Liver (tissue), 9 donors: ENCODE results near the gene AKAP5. TPM values are rescaled to one million over a fixed set of nuclear protein-coding genes. Genes with fewer than 3 reads are reported as not detected.

Experiments
- DNase-seq: peaks from one replicate; pipeline ENCODE4 v3.0.0-alpha.2; 2017; ENCODE audit warnings: low spot score
- H3K27ac ChIP-seq, 2 donors: one replicate each; pipeline ENCODE4 v1.7.0; 2013; ENCODE audit warnings: inconsistent platforms in 2 of 2, low read length in 2 of 2, control low read depth in 1 of 2, low read depth in 1 of 2, mild to moderate bottlenecking in 1 of 2
- H3K27me3 ChIP-seq, 4 donors: one replicate each; pipeline versions ENCODE4 v1.6.1 to v1.7.0; 2013; ENCODE audit warnings: low read length in 3 of 4, inconsistent platforms in 1 of 4, mild to moderate bottlenecking in 1 of 4, moderate library complexity in 1 of 4; ENCODE audit not compliant: control insufficient read depth in 4 of 4, insufficient read depth in 4 of 4
- H3K36me3 ChIP-seq, 4 donors: one replicate each; pipeline versions ENCODE4 v1.6.1 to v1.7.0; 2013; ENCODE audit warnings: low read length in 3 of 4, mild to moderate bottlenecking in 3 of 4, low read depth in 1 of 4, moderate library complexity in 1 of 4; ENCODE audit not compliant: control insufficient read depth in 4 of 4, insufficient read depth in 3 of 4
- H3K4me1 ChIP-seq, 4 donors: one replicate each; pipeline versions ENCODE4 v1.6.1 to v1.7.0; 2013; ENCODE audit warnings: low read length in 3 of 4, mild to moderate bottlenecking in 3 of 4, moderate library complexity in 1 of 4; ENCODE audit not compliant: control insufficient read depth in 4 of 4, insufficient read depth in 4 of 4
- H3K4me3 ChIP-seq, 3 donors: one replicate each; pipeline versions ENCODE4 v1.6.1 to v1.7.0; 2013; ENCODE audit warnings: low read length in 3 of 3, control low read depth in 1 of 3, low read depth in 1 of 3, mild to moderate bottlenecking in 1 of 3
- H3K9ac ChIP-seq, 2 donors: one replicate each; pipeline ENCODE4 v1.7.0; 2013; ENCODE audit warnings: low read length in 2 of 2, mild to moderate bottlenecking in 2 of 2, moderate library complexity in 2 of 2, control low read depth in 1 of 2, low read depth in 1 of 2
- H3K9me3 ChIP-seq, 4 donors: one replicate each; pipeline versions ENCODE4 v1.6.1 to v1.7.0; 2013; ENCODE audit warnings: low read length in 3 of 4; ENCODE audit not compliant: control insufficient read depth in 4 of 4
- FOXA1 ChIP-seq: IDR thresholded peaks from 2 replicates; pipeline ENCODE4 v1.6.1; 2016; ENCODE audit warnings: antibody characterized with exemption
- FOXA2 ChIP-seq: IDR thresholded peaks from 2 replicates; pipeline ENCODE4 v1.6.1; 2016; ENCODE audit warnings: antibody characterized with exemption
- GABPA ChIP-seq, 2 donors: IDR thresholded peaks in 1 of 2; conservative IDR thresholded peaks in 1 of 2; 2 replicates each; pipeline ENCODE4 v1.6.1; 2016; ENCODE audit warnings: antibody characterized with exemption in 2 of 2, mild to moderate bottlenecking in 1 of 2, moderate library complexity in 1 of 2
- HNF4A ChIP-seq, 2 donors: conservative IDR thresholded peaks; 2 replicates each; pipeline ENCODE4 v1.6.1; 2016; ENCODE audit warnings: antibody characterized with exemption in 2 of 2, mild to moderate bottlenecking in 2 of 2
- HNF4G ChIP-seq: IDR thresholded peaks from 2 replicates; pipeline ENCODE4 v1.6.1; 2016; ENCODE audit warnings: antibody characterized with exemption
- JUND ChIP-seq, 2 donors: IDR thresholded peaks; 2 replicates each; pipeline ENCODE4 v1.6.1; 2016; ENCODE audit warnings: antibody characterized with exemption in 2 of 2
- MAX ChIP-seq: IDR thresholded peaks from 2 replicates; pipeline ENCODE4 v1.6.1; 2016; ENCODE audit warnings: antibody characterized with exemption
- NR2F2 ChIP-seq: IDR thresholded peaks from 2 replicates; pipeline ENCODE4 v1.6.1; 2016; ENCODE audit warnings: antibody characterized with exemption
- REST ChIP-seq: IDR thresholded peaks from 2 replicates; pipeline ENCODE4 v1.6.1; 2016; ENCODE audit warnings: antibody characterized with exemption, mild to moderate bottlenecking
- RXRA ChIP-seq, 2 donors: IDR thresholded peaks; 2 replicates each; pipeline ENCODE4 v1.6.1; 2017 to 2018; ENCODE audit warnings: antibody characterized with exemption in 2 of 2, mild to moderate bottlenecking in 1 of 2
- SP1 ChIP-seq: IDR thresholded peaks from 2 replicates; pipeline ENCODE4 v1.6.1; 2018; ENCODE audit warnings: antibody characterized with exemption, mild to moderate bottlenecking
- TAF1 ChIP-seq: conservative IDR thresholded peaks from 2 replicates; pipeline ENCODE4 v1.6.1; 2016; ENCODE audit warnings: antibody characterized with exemption, mild to moderate bottlenecking
- ZBTB33 ChIP-seq: IDR thresholded peaks from 2 replicates; pipeline ENCODE4 v1.6.1; 2016; ENCODE audit warnings: antibody characterized with exemption
- WGBS: extraction: QIAGEN DNeasy Blood & Tissue Kit; methylation state at CpG from one replicate; pipeline ENCODE4 v1.1.7; 2013; 5-methylcytosine and 5-hydroxymethylcytosine counted together
- polyA plus RNA-seq, 2 donors: library from polyadenylated mRNA; stranded (reverse) in 1 of 2; unstranded in 1 of 2; fragments of 200-250 nt in 1 of 2; fragments of >200 nt in 1 of 2; fragmentation: Nextera tagmentation in 1 of 2; extraction: Ambion mirVana in 1 of 2; gene quantifications; one replicate each; pipeline versions ENCODE4 v1.2.1 to v1.2.3, GENCODE V29; 2013 to 2015
- total RNA-seq, 2 donors: library from RNA; depleted of rRNA; stranded (reverse); fragments of >200 nt; gene quantifications; one replicate each; pipeline ENCODE4 v1.2.3, GENCODE V29; 2014
- donor health status: healthy.
- donor health status: healthy.
- donor health status: healthy.
- donor health status: healthy.
- donor health status: healthy.

AKAP5 gene
- total and polyA plus RNA-seq, 4 donors: 0.07 to 2.3 (median 0.27) TPM

- no peak overlapping the region for H3K9ac ChIP-seq
- peaks cover 0 to 20% (median 9%) of the 10 kb centered on the region in 4 donors for H3K36me3 ChIP-seq
- no peak overlapping the region for H3K27ac ChIP-seq
- no peaks in the 10 kb centered on the region for H3K9me3 ChIP-seq
- no peak overlapping the region for H3K4me3 ChIP-seq
- TF ChIP-seq JUND (IDR thresholded peaks at IDR 0.05) (no peak), MAX (no peak), FOXA2 (no peak), HNF4G (no peak)
- peaks cover 0 to 2% (median 0%) of the 10 kb centered on the region in 4 donors for H3K4me1 ChIP-seq
- no peaks in the 10 kb centered on the region for H3K27me3 ChIP-seq
- WGBS: 96% methylated on average over 4 of the region's 4 CpGs
- DNase-seq: no peak
Measured at GRCh38 chr14:64520699-64521098, 55.4 kb downstream of the AKAP5 start.

- H3K27ac ChIP-seq: no peak overlapping the region
- peaks cover 0 to under 1% (median 0%) of the 10 kb centered on the region in 4 donors for H3K4me1 ChIP-seq
- DNase-seq: no peak
- H3K9me3 ChIP-seq: no peaks in the 10 kb centered on the region
- WGBS: 88% methylated on average over 9 of the region's 9 CpGs
- no peaks in the 10 kb centered on the region for H3K27me3 ChIP-seq
- peaks cover 0 to 20% (median 9%) of the 10 kb centered on the region in 4 donors for H3K36me3 ChIP-seq
- H3K9ac ChIP-seq: no peak overlapping the region
- H3K4me3 ChIP-seq: no peak overlapping the region
- TF ChIP-seq FOXA1 (no peak), JUND (IDR thresholded peaks at IDR 0.05) (no peak), TAF1 (no peak), SP1 (no peak), ZBTB33 (no peak), MAX (no peak), HNF4A (conservative IDR thresholded peaks at IDR 0.05) (no peak), RXRA (IDR thresholded peaks at IDR 0.05) (no peak), NR2F2 (no peak), REST (no peak), GABPA (IDR thresholded peaks at IDR 0.05 in 1 of 2, conservative IDR thresholded peaks at IDR 0.05 in 1 of 2) (no peak)
Measured at GRCh38 chr14:64522591-64523355, 57.5 kb downstream of the AKAP5 start.

Other genes starting within 250 kb of the AKAP5 start
- gene ESR2, start 171.1 kb upstream of the AKAP5 start, total RNA-seq: under 1 TPM; 0.08 to 0.09 TPM
- gene ESR2, start 171.1 kb upstream of the AKAP5 start, polyA plus RNA-seq: under 1 TPM; 0.01 to 0.28 TPM
- gene MTHFD1, start 77.1 kb upstream of the AKAP5 start, total RNA-seq: 100 to 1,000 TPM in 1 of 2 donors, 10 to 100 TPM in 1; 43.8 to 203 TPM
- 100 to 1,000 TPM; 110 to 134 TPM for gene MTHFD1, start 77.1 kb upstream of the AKAP5 start, polyA plus RNA-seq
- gene ZBTB25, start 38.3 kb downstream of the AKAP5 start, total RNA-seq: 1 to 10 TPM; 3.2 to 5.9 TPM
- gene ZBTB25, start 38.3 kb downstream of the AKAP5 start, polyA plus RNA-seq: 1 to 10 TPM; 1.4 to 4.1 TPM
- gene ZBTB1, start 39.3 kb downstream of the AKAP5 start, total RNA-seq: 10 to 100 TPM; 15.1 to 29.3 TPM
- gene ZBTB1, start 39.3 kb downstream of the AKAP5 start, polyA plus RNA-seq: 1 to 10 TPM; 5.4 to 6.4 TPM
- 1 to 10 TPM; 3.4 to 5.6 TPM for gene HSPA2, start 75.2 kb downstream of the AKAP5 start, total RNA-seq
- 1 to 10 TPM; 1.2 to 4.8 TPM for gene HSPA2, start 75.2 kb downstream of the AKAP5 start, polyA plus RNA-seq
- under 1 TPM; 0.08 to 0.09 TPM for gene PPP1R36, start 84.5 kb downstream of the AKAP5 start, total RNA-seq
- under 1 TPM in 1 of 2 donors, not detected in 1; 0.08 TPM for gene PPP1R36, start 84.5 kb downstream of the AKAP5 start, polyA plus RNA-seq
- gene PLEKHG3, start 238.9 kb downstream of the AKAP5 start, total RNA-seq: 10 to 100 TPM; 14.5 to 14.7 TPM
- gene PLEKHG3, start 238.9 kb downstream of the AKAP5 start, polyA plus RNA-seq: 10 to 100 TPM in 1 of 2 donors, 1 to 10 TPM in 1; 8.4 to 21.3 TPM